ENCODE data around the gene IL1RAPL2. TPM values are rescaled to one million over a fixed set of nuclear protein-coding genes. Genes with fewer than 3 reads are reported as not detected.

IL1RAPL2 gene
- total RNA-seq, 1 experiment from 2014 or later: not detected

DNA sequence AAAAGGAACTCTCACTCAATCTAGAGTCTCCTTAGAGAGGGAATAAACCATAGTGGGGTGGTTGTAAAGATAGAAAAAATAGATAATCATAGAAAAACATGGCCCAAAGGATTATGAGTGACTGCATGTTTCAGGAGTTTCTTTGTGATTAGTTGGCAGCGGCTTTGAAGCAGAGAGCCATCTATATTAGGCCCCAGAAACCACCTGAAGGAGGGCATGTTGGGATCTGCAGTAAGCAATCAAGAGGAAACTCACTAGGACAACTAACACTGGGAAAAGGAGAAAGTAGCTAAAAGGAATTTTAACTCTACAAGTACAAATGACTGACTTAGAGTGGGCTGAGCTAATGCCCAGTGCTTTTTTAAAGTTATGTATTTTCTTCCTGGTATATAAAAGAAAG lies 987.1 kb downstream of the IL1RAPL2 start:
- in situ Hi-C loops (cut with HindIII; ENCODE audit: low pct_unique_long_range_greater_than_20kb, low sequenced_read_pairs): no loop called here
- no peak for DNase-seq (ENCODE audit: low read depth)

DNA sequence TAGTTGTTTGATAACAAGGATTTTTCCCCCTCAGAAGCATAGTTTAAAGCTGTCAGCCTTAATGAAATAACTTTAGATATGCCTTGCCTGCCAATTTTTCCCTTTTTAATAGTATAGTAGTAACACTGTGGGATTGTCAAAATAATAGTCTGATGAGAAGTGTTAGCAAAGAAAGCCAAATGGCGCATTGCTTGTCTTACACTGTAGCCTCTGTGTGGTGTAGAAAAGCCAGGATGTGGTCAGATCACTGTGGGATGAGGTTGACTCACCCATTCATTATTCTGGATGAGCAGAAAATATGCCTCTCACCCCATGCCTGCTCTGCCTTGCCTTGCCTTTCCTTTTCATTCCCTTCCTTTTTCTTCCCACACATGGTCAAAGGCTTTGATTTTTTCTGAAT lies 998.5 kb downstream of the IL1RAPL2 start:
- DNase-seq (ENCODE audit: low read depth): no peak

DNA sequence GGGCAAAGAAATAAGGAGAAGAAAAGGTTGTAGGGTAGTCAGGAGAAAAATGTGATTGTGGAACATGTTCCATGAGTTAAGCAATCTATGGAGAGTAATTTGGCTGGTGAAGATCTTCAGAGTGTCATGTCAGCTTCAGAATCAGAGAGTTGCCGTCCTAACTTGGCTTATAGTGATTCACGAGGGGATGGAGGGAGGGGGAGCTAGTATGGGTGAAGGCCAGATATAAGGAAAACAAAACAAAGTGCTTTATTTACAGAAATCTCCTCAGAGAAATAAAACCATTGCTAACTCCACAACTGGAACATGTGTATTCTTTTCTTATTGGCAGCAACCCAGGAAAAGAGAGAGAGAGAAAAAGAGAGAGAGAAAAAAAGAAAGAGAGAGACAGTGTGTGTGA lies 999.9 kb downstream of the IL1RAPL2 start:
- DNase-seq (ENCODE audit: low read depth): no peak

More for the DNA sequence above, 998.5 kb downstream of the IL1RAPL2 start:
- in situ Hi-C loops (cut with HindIII; ENCODE audit: low pct_unique_long_range_greater_than_20kb, low sequenced_read_pairs): no loop called here

DNA sequence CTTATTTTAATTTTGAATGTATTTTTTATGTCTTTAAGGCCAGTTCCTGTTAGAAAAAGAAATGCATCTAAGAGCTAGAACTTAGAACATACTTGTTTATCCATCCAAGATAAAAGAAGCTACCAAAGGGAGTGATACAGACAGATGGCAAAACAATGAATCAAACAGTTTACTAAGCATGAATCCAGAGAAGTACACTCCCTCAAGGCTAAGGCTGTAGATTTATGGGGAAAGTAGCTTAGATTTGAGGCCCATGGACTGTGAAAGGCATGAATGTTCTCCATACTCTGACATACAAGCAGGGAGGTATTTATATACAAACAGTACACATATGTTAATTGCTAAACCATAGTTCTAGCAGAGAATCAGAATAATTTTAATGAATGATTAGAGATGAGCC lies 1001.1 kb downstream of the IL1RAPL2 start:
- DNase-seq (ENCODE audit: low read depth): no peak
- in situ Hi-C loops (cut with HindIII; ENCODE audit: low pct_unique_long_range_greater_than_20kb, low sequenced_read_pairs): no loop called here

More for the DNA sequence above, 999.9 kb downstream of the IL1RAPL2 start:
- in situ Hi-C loops (cut with HindIII; ENCODE audit: low pct_unique_long_range_greater_than_20kb, low sequenced_read_pairs): no loop called here

DNA sequence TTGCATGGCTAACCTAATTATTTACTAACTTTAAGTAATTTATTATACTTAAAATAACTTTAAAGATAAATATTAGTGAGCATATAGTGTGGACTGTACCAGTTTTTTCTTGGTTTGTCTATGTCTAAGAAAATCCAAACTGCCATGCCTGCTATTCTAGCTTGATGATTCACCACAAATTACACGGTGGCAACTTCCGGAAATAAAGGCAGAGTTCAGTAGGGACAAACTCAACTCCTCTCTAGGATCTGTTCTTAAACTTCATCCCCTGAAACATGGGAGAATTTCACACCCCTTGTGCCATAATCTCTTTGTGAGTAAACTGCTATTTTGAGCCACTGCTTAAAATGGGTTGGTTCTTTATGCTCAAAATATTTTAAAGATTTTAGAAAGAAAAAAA lies 1042.7 kb downstream of the IL1RAPL2 start:
- in situ Hi-C loops (cut with HindIII; ENCODE audit: low pct_unique_long_range_greater_than_20kb, low sequenced_read_pairs): no loop called here
- no peak for DNase-seq (ENCODE audit: low read depth)

DNA sequence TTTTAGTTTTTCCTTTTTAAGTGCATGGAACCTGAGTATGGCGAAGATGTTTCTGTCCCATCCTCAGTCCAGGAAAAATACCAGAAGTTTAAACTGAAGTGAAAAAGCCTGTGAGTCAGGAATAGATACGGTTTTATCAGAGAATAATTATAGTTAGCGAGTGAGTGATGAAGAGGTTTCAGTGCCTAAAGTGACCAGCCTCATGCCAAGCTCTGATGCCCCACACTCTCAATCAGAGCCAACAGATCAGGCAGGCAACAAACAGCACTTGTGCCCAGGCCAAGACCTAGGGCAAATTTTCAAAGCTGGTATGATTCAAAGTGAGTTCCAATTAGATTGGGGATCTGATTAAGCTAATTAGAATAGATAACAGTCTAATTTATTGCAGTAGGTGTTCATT lies 1043.5 kb downstream of the IL1RAPL2 start:
- DNase-seq (ENCODE audit: low read depth): no peak
- in situ Hi-C loops (cut with HindIII; ENCODE audit: low pct_unique_long_range_greater_than_20kb, low sequenced_read_pairs): no loop called here

DNA sequence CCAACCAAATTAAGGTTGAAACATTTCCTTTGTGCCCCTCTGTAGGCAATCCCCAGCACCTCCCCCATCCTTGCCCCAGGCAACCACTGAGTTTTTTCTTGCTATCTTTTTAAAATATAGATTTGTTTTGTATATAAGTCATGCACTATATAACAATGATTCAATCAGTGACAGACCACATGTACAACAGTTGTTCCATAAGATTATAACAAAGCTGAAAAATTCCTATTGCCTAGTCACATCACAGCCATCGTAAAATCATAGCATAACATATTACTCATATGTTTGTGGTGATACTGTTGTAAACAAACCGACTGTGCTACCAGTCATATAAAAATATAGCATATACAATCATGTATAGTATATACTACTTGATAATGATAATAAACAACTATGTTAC lies 1044.4 kb downstream of the IL1RAPL2 start:
- no peak for DNase-seq (ENCODE audit: low read depth)
- in situ Hi-C loops (cut with HindIII; ENCODE audit: low pct_unique_long_range_greater_than_20kb, low sequenced_read_pairs): no loop called here

DNA sequence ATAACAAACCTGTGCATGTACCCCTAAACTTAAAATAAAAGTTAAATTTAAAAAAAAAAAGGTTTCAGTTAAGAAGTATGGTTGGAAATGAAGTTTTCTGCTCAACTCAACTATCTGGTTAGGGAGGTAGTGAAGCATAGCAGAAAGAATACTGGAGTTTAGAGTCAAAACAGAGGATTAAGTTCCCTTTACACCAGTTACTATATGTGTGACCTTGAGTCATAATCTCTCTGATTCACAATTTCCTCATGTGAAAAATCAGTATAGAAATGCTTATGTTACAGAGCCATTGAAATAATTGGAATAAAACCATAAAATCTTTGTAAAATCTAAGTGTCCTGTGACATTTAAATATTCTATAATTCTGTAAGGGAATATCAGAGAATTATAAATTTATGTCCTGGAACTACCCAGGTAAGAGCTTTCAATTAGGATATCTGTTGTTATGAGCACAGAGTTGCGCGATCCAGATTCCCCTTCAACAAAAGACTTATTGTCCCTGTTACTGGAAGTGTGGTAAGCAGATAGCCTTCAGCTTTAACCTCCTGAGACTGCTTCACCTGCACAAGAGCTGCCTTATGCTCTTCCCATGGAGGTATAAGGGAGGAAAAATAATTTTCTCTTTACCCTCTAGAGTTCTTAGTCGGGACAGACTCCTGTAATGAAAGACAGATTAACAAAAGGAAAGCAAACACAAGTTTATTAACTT lies 1052.5 kb downstream of the IL1RAPL2 start:
- in situ Hi-C loops (cut with HindIII; ENCODE audit: low pct_unique_long_range_greater_than_20kb, low sequenced_read_pairs): no loop called here

DNA sequence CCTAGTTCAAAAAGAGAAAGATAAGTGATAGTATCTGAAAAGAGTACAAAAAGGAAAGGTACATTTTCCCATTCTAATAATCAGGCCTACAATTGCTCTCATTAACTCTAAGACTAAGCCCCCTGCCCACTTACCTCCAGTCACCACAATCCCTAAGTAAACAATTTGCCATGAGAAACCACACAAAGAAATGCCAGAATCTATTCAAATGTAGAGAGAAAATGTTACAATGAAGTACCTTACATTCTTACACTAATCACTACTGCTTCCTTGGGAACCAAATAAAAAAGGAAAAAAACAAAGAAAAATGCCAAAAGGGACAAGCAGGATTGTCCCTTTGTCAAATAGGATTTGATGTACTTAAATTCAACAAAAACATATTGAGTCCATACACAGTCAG lies 1068.2 kb downstream of the IL1RAPL2 start:
- no peak for DNase-seq (ENCODE audit: low read depth)
- in situ Hi-C loops (cut with HindIII; ENCODE audit: low pct_unique_long_range_greater_than_20kb, low sequenced_read_pairs): no loop called here

More for the DNA sequence above, 1052.5 kb downstream of the IL1RAPL2 start:
- DNase-seq (ENCODE audit: low read depth): no peak

DNA sequence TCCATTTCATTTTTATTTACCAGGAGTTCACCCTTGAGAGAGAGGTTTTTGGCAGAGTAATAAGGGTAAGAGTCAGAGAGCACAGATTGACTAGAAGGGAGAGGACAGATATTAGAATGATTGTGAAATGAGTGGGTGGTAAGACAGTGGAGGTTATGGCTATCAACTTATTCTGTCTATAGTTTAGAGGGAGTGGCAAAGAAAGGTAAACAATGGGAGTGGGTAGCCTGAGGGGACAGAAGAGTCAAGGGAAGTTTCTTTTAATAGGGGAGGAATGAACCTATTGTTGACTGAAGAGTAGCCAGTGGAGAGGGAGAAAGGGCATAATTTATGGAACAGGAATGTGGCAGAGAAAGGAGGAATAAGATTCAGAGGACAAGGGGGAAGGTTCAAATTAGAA lies 1069.8 kb downstream of the IL1RAPL2 start:
- in situ Hi-C loops (cut with HindIII; ENCODE audit: low pct_unique_long_range_greater_than_20kb, low sequenced_read_pairs): no loop called here
- DNase-seq (ENCODE audit: low read depth): no peak

DNA sequence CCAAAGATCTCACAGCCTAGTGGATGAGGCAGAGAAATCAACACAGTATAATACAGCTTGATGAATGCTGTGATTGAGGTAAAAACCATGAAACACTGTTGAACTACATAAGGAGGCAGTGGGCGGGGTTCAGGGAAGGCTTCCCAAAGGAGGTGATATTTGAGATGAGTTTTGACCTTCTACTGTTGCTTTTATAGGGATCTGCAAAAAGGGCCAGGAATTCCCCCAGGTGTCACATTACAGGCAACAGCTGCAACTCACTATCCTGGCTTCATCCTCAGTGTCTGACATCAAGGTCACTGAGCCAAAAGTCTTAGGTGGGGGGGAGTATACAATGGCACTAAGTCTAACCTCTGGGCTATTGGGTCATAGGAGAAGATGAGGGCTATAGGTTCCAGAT lies 1070.7 kb downstream of the IL1RAPL2 start:
- no peak for DNase-seq (ENCODE audit: low read depth)
- in situ Hi-C loops (cut with HindIII; ENCODE audit: low pct_unique_long_range_greater_than_20kb, low sequenced_read_pairs): no loop called here

DNA sequence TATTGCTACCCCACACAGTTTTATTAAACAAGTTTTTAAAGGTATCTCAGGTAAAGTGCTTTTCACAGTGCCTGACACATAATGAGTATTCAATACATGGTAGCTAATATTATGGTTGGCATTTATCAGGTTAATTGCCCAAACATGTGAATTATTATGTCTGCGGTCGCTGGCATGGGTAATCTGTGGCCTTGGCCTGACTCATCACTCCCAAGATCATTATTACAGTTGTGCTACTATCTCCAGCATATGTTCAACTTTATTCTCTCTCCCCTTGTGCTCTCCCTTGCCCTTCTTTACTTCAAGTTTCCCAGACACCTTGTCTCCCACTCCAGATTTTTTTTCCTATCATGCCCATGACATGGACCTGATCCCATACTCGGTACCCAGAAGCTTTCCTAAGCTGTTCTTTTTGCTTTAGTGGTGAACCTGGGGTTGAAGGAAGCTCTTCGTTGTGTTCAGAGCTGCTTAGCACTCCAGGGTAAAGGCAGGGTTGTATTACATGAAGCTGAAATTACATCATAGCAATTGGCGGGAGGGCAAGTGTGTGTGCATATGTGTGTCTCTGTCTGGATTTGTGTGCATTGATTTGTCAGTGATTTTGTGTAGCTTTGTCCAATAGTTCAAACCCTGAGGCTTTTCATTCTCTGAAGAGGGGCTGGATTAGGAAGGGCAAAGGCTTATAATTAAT lies 1079.8 kb downstream of the IL1RAPL2 start:
- DNase-seq (ENCODE audit: low read depth): no peak

DNA sequence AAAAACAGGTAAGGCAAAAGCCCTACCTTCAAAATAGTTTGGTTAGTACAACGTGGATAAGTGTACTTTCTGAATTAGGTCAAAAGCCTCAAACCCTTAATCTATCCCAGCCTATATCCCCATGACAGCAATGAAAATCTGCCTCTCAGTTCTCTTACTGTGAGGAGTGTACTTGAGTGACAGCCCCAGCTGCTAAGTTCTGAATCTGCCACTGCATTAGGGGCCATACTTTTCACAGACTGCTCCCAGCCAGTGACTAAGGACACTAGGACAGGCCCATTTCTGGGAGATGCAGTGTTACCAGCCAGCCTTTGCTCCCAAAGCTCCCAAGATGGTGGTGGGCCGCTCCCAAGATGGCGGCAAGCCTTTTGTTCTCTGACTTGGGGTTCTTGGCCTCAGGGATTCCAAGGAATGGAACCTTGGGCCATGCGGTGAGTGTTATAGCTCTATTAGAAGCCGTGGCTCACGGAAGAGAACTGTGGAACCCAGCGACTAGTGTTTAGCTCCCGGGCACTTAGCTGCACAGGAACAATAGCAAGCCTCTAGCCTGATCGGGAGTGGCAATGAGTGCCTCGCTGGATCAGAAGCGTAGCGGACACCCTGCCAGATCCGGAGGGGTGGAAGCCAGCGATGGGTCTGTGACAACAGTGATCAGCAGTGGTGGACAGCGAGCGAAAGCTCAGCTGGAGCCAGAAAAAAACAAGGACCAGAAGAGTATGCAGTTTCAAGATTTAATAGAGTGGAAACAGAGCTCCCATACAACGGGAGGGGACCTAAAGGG lies 1080.8 kb downstream of the IL1RAPL2 start:
- no peak for DNase-seq (ENCODE audit: low read depth)
- in situ Hi-C loops (cut with HindIII; ENCODE audit: low pct_unique_long_range_greater_than_20kb, low sequenced_read_pairs): no loop called here

More for the DNA sequence above, 1079.8 kb downstream of the IL1RAPL2 start:
- in situ Hi-C loops (cut with HindIII; ENCODE audit: low pct_unique_long_range_greater_than_20kb, low sequenced_read_pairs): no loop called here

DNA sequence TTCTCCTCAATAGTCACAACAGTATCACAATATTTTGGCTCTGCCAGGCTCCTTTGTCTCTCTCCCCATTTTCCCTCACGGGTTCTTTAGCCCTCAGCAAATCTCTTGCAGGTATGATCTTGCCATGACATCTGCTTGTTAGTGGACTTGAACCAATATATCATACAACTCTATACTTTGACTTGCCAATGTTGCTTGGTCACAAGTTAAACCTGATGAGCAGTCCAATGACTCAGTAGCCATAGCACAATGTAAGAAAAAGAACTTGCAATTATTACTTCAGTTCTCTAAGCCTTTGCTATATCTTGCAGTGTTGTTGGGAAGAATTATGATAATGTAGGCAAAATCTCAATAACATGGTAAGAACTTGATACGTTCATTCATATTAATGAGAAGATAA lies 1081.8 kb downstream of the IL1RAPL2 start:
- in situ Hi-C loops (cut with HindIII; ENCODE audit: low pct_unique_long_range_greater_than_20kb, low sequenced_read_pairs): no loop called here
- DNase-seq (ENCODE audit: low read depth): no peak

DNA sequence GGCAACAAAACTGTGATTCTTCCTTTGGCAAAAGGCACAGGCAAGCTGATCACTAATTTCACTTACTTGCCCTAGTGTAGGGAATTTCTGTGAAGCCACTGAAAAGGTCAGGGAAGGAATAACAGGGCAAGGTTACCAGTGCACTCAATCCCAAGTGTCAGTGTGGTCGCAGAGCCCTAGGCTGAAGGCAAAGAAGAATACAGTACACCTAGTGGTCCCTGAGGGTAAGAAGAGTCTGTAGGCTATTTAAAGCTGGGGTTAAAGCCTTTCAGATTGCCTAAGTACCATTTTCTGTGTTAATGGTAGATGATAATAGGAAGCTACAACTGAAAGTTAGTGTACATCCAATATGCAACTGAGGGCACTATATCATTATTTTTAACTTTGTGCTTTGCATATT lies 1082.7 kb downstream of the IL1RAPL2 start:
- in situ Hi-C loops (cut with HindIII; ENCODE audit: low pct_unique_long_range_greater_than_20kb, low sequenced_read_pairs): no loop called here
- no peak for DNase-seq (ENCODE audit: low read depth)

DNA sequence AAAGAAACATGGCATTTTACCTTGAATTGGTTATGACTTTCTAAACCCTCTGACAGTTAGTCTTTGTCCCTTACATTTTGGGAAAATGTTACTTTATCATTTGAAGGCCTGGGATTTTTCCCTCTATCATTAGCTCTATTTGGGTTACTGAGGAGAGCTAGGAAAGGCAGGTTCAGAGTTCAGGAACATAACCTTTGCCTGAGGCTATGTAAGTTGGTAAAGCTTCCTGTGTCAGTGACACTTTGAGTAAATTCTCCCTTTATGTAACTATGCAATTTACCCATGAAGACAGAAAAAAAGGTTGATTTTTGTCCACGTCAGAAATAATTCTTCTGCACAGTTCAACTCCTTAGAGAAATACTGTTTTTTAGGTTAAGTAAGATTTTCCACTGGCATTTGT lies 1084.6 kb downstream of the IL1RAPL2 start:
- in situ Hi-C loops (cut with HindIII; ENCODE audit: low pct_unique_long_range_greater_than_20kb, low sequenced_read_pairs): no loop called here
- DNase-seq (ENCODE audit: low read depth): no peak

DNA sequence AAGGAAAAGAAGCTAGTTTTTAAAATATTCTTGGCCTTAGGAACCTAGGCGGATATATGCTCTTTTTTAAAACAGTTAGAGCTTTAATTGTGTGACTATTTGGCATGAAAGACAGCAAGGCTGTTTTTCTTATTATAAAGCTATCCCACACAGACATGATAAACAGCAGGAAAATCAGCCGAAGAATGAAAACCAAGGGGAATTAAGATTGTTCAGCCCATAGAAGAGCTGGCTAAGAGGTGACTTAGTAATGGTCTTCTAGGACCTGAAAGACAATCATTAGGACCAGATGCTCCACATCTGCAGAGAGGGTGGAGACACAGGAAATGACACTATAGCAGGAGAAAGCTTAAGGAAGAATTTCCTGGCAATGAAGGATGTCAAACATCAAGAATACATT lies 1085.0 kb downstream of the IL1RAPL2 start:
- in situ Hi-C loops (cut with HindIII; ENCODE audit: low pct_unique_long_range_greater_than_20kb, low sequenced_read_pairs): no loop called here
- no peak for DNase-seq (ENCODE audit: low read depth)

DNA sequence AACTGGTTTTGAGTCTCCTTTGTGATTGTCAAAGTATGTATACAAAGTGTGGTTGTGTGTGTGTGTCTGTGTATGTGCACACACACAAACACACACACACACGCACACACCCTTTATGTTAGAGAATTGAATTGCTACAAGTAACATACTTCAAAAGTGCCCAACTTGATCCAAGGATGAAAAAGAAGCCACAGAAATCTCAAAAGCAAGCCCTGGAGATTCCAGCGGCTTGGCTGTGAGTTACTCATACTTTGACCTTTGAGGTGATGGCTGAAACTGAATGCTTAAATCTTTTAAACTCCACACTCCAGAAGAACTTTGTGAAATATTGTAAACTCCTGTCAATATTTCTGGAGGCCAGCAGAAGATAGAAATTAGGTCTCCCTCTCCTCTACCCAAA lies 1087.9 kb downstream of the IL1RAPL2 start:
- in situ Hi-C loops (cut with HindIII; ENCODE audit: low pct_unique_long_range_greater_than_20kb, low sequenced_read_pairs): no loop called here
- DNase-seq (ENCODE audit: low read depth): no peak

DNA sequence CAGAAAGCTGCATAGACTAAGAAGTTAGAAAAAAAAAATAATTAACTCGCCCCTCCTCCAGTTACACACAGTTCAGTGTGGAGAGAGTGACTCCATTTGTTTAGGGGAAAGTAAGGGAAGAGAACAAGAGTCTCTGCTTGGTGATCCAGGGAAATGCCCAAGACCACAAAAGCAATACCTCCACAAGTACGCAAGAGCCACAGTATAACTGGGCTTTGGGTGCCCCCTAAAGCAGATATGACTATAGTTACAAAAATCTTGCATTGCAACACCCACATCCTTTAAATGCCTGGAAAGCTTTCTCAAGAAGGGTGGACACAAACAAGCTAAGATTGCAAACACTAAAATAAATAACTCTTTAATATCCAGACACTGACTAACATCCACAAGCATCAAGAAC lies 1092.1 kb downstream of the IL1RAPL2 start:
- in situ Hi-C loops (cut with HindIII; ENCODE audit: low pct_unique_long_range_greater_than_20kb, low sequenced_read_pairs): no loop called here
- DNase-seq (ENCODE audit: low read depth): no peak

Data from Caki2 (cell line).